AG09319 (cell line): Measurements from ENCODE around the gene SULT1C3.

Experiments used
- DNase-seq: peaks from one replicate; pipeline ENCODE4 v3.0.0-alpha.2; 2010; ENCODE audit warnings: low read depth; ENCODE audit errors: extremely low read depth
- TF ChIP-seq, protein P1 (sequence below): IDR thresholded peaks from 2 replicates; pipeline ENCODE4 v1.5.1; 2011; ENCODE audit warnings: low read depth, mild to moderate bottlenecking, inconsistent platforms, low read length, moderate library complexity

The SULT1C3 gene

DNA sequence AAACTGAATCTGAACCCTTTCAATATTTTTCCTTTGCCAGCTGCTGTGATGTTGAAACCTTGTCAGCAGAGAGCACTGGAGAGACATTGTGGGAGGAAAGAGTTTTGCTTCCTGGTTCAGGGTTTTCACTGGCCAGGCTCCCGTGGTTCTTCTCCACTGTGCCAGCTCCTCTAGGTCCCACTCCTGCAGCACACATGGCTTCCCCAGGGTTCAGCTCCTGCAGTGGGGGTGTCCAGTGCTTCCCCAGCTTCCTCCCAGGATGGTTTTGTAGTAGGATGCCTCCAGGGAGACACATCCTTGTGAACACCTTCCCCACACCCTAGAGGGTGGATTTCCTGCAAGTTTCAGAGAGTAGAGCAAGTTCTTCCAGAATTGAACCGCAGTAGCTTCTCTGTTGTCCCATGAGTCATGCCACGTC, 24.0 kb upstream of the SULT1C3 start:
- TF ChIP-seq, protein P1, sequence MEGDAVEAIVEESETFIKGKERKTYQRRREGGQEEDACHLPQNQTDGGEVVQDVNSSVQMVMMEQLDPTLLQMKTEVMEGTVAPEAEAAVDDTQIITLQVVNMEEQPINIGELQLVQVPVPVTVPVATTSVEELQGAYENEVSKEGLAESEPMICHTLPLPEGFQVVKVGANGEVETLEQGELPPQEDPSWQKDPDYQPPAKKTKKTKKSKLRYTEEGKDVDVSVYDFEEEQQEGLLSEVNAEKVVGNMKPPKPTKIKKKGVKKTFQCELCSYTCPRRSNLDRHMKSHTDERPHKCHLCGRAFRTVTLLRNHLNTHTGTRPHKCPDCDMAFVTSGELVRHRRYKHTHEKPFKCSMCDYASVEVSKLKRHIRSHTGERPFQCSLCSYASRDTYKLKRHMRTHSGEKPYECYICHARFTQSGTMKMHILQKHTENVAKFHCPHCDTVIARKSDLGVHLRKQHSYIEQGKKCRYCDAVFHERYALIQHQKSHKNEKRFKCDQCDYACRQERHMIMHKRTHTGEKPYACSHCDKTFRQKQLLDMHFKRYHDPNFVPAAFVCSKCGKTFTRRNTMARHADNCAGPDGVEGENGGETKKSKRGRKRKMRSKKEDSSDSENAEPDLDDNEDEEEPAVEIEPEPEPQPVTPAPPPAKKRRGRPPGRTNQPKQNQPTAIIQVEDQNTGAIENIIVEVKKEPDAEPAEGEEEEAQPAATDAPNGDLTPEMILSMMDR: peak; percentile 68
- DNase-seq: no peak

DNA sequence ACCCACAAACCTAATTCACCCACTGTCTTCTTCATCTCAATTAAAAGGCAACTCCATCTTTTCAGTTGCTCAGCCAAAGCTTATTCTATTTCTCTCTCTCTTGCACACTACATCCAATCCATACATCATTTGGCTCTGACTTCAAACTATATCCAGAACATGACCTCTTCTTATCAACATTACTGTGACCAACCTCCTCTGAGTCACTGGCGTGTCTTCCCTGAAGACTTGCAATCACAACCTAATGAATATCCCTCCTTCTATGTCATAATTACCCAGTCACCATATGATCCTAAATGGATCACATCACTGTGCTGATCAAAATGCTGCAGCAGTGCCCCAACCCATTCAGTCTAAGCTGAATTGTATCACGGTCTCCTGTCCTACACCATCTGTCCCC, 22.6 kb upstream of the SULT1C3 start:
- TF ChIP-seq, protein P1: no peak
- no peak for DNase-seq

DNA sequence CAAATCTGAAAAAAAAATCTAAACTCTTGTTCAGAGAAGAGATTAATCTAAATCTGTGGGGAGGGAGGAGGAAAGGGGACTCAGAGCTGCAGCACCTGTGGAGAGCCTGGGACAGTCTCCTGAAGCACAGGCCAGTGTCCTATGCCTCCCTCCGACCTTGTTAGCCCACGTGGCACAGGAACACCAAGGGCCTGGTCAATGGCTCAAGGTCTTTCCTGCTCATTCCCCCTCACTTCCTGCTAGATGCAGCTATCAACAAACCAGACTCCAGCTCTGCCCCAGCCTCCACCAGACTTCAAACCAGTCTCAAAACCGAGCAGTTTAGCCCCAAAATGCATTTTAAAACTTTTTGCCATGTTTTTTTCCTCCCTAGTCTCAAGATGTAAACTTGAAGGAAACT, 20.1 kb upstream of the SULT1C3 start:
- TF ChIP-seq, protein P1: no peak
- no peak for DNase-seq

DNA sequence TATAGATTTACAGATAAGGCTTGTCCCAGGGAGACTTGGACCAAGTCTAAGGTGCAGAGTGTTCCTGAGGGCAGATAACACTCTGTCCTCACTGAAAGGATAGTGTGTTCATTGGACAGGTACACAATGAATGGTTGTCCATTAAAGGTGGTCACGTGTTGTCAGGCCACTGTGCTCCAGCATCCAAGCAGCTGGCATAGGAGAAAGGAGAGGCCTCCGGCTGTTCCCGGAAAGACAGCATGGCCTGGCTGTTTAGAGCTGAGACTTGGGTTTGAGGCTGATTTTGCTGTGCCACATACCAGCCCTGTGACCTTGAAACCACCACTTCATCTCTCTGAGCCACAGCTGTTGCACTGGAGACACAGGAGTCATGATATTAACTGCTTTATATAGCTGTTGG, 19.6 kb upstream of the SULT1C3 start:
- TF ChIP-seq, protein P1: no peak
- DNase-seq: no peak

DNA sequence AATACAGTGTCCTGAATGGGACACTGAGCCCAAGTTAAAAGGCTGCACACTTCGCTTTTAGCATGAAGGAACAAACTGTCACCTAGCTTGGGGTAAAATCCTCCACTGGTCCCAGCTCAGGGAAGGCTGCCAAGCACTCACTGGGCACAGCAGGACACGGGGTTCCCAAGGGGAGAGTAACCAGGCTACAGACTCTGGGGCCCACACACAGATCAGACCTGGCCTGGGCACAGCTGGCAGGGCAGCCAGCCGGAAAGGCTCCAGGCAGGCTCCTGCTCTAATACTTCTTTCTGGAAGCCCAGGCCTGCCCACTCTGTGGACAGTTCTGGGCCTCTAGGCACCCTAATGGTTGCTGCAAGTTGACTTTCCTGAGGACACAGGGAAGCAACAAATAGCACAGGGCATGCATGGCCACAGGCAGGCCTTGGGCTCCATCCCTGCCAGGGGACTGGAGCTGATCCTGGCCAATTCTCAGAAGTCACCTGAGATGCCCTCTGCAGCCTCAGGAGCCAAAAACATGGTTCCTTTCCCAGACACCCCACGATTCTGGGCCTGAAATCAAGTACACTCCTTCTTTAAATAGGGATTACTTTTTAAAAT, 18.7 kb upstream of the SULT1C3 start:
- TF ChIP-seq, protein P1: no peak
- no peak for DNase-seq

DNA sequence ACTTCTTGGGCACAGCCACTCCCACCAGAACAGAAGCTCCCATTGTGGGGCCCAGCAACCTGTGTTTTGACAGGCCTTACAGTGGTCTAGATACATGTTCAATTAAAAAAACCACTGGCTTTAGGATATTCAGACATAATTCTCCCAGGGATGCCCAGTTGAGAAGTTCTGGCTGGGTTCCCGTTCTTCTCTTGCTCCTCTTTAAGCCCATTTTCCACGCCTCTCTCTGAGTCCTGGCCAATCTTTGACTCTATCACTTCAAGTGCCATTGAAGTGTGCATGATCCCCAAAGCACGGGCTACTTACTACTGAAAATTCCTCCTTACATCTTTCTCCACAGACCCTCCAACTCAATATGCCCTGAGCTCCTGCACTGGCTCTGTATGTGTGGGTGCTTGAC, 17.5 kb upstream of the SULT1C3 start:
- TF ChIP-seq, protein P1: no peak
- no peak for DNase-seq

DNA sequence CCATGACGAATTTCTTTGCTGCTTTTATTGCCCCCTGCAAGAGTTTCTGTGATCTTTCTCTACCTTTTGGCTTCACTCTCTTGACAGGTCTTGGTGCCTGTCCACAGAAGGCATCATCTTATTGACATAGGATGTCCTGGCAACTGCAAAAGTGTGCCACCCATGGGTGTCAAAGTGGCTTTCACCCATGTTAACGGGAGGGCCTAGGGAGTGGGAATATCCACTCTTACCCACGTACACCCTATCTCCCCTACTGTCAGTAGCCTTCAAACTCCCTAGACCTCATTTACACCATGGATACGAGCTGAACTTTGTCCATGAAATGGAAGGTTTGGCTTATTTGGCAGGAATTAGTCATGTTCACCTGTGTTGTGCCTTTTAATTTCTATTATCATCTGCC, 16.2 kb upstream of the SULT1C3 start:
- TF ChIP-seq, protein P1: no peak
- no peak for DNase-seq
